HEK293 (cell line): Measurements from ENCODE around the gene POT1.

Experiments
- CTCF ChIA-PET: fragments of 350-600 bp; formaldehyde crosslinking; extraction: SDS; loops from one replicate; lab custom pipeline; 2021; ENCODE audit warnings: antibody characterized with exemption; lab: Yijun Ruan, JAX
- POLR2A ChIA-PET: fragments of 300-600 bp; formaldehyde crosslinking; extraction: SDS; loops from one replicate; lab custom pipeline; 2020; ENCODE audit warnings: antibody characterized with exemption, inconsistent platforms; lab: Yijun Ruan, JAX
- H3K27ac ChIP-seq: fragments of 200-500 bp; sonication (Bioruptor generic); 2 replicates; pipeline ENCODE4 v1.5.1; 2014; ENCODE audit warnings: low read depth, low read length, control low read depth, inconsistent platforms; ENCODE audit errors: extremely low read depth
- H3K36me3 ChIP-seq, 2 experiments: fragments of 200-500 bp in 1 of 2; sonication (Bioruptor generic) in 1 of 2; 1 replicate in 1 of 2; 2 replicates in 1 of 2; pipeline ENCODE4 v1.5.1; 2014 to 2017; ENCODE audit warnings: inconsistent platforms in 2 of 2, low read length in 2 of 2; ENCODE audit not compliant: control insufficient read depth in 2 of 2, insufficient read depth in 1 of 2
- H3K4me1 ChIP-seq: fragments of 200-500 bp; sonication (Bioruptor generic); 2 replicates; pipeline ENCODE4 v1.5.1; 2014; ENCODE audit warnings: mild to moderate bottlenecking, low read length, inconsistent platforms; ENCODE audit not compliant: control insufficient read depth, insufficient read depth
- H3K4me3 ChIP-seq: 2 replicates; pipeline ENCODE4 v1.5.1; 2011; ENCODE audit warnings: low read depth, mild to moderate bottlenecking, control low read depth, low read length, moderate library complexity
- H3K9me3 ChIP-seq: fragments of 200-500 bp; sonication (Bioruptor generic); 2 replicates; pipeline ENCODE4 v1.5.1; 2014; ENCODE audit warnings: low read depth, low read length, inconsistent platforms; ENCODE audit not compliant: control insufficient read depth, insufficient read depth
- ATF2 ChIP-seq: fragments of 450-650 bp; formaldehyde crosslinking; IDR thresholded peaks from 2 replicates; pipeline ENCODE4 v1.5.1; 2016; ENCODE audit warnings: missing biosample characterization, missing genetic modification characterization, low read depth
- BCL11B ChIP-seq: fragments of 450-650 bp; formaldehyde crosslinking; IDR thresholded peaks from 2 replicates; pipeline ENCODE4 v1.5.1; 2016; ENCODE audit warnings: low read depth, missing biosample characterization, missing genetic modification characterization
- HOXA7 ChIP-seq: sonication (generic); formaldehyde crosslinking; IDR thresholded peaks from 2 replicates; pipeline ENCODE4 v1.8.1; 2022; ENCODE audit warnings: missing genetic modification reagents, borderline replicate concordance
- HOXC10 ChIP-seq: sonication (generic); formaldehyde crosslinking; IDR thresholded peaks from 2 replicates; pipeline ENCODE4 v1.8.1; 2023; ENCODE audit warnings: mild to moderate bottlenecking, missing genetic modification reagents
- SP7 ChIP-seq: fragments of 450-650 bp; formaldehyde crosslinking; IDR thresholded peaks from 2 replicates; pipeline ENCODE4 v1.5.1; 2016; ENCODE audit warnings: missing biosample characterization, missing genetic modification characterization
- TCF7L2 ChIP-seq: IDR thresholded peaks from 2 replicates; pipeline ENCODE4 v1.6.1; 2011; ENCODE audit warnings: low read depth, mild to moderate bottlenecking, inconsistent platforms, low read length, moderate library complexity, borderline replicate concordance
- ZEB2 ChIP-seq: fragments of 450-650 bp; formaldehyde crosslinking; IDR thresholded peaks from 2 replicates; pipeline ENCODE4 v1.5.1; 2016; ENCODE audit warnings: missing biosample characterization, missing genetic modification characterization
- ZNF138 ChIP-seq: fragments of 450-650 bp; formaldehyde crosslinking; IDR thresholded peaks from 2 replicates; pipeline ENCODE4 v1.5.1; 2016; ENCODE audit warnings: missing biosample characterization, missing genetic modification characterization, borderline replicate concordance
- ZNF169 ChIP-seq: fragments of 450-650 bp; formaldehyde crosslinking; IDR thresholded peaks from 2 replicates; pipeline ENCODE4 v1.5.1; 2016; ENCODE audit warnings: missing biosample characterization, missing genetic modification characterization
- ZNF174 ChIP-seq: fragments of 450-650 bp; formaldehyde crosslinking; IDR thresholded peaks from 2 replicates; pipeline ENCODE4 v1.5.0; 2017; ENCODE audit warnings: missing biosample characterization, mild to moderate bottlenecking, missing genetic modification characterization
- ZNF19 ChIP-seq: fragments of 450-650 bp; formaldehyde crosslinking; IDR thresholded peaks from 2 replicates; pipeline ENCODE4; 2016; ENCODE audit warnings: missing biosample characterization, missing genetic modification characterization, low read depth
- ZNF223 ChIP-seq: fragments of 450-650 bp; formaldehyde crosslinking; IDR thresholded peaks from 2 replicates; pipeline ENCODE4 v1.5.1; 2016; ENCODE audit warnings: missing biosample characterization, missing genetic modification characterization
- ZNF24 ChIP-seq: fragments of 450-650 bp; formaldehyde crosslinking; IDR thresholded peaks from 2 replicates; pipeline ENCODE4 v1.5.1; 2016; ENCODE audit warnings: missing biosample characterization, missing genetic modification characterization
- ZNF26 ChIP-seq: fragments of 450-650 bp; formaldehyde crosslinking; IDR thresholded peaks from 2 replicates; pipeline ENCODE4 v1.5.1; 2016; ENCODE audit warnings: missing biosample characterization, missing genetic modification characterization
- ZNF280C ChIP-seq: fragments of 450-650 bp; formaldehyde crosslinking; IDR thresholded peaks from 2 replicates; pipeline ENCODE4 v1.5.1; 2016; ENCODE audit warnings: missing biosample characterization, missing genetic modification characterization
- ZNF548 ChIP-seq: fragments of 450-650 bp; formaldehyde crosslinking; IDR thresholded peaks from 2 replicates; pipeline ENCODE4 v1.5.1; 2016; ENCODE audit warnings: missing biosample characterization, missing genetic modification characterization
- ZNF571 ChIP-seq: fragments of 450-650 bp; formaldehyde crosslinking; IDR thresholded peaks from 2 replicates; pipeline ENCODE4 v1.5.0; 2017; ENCODE audit warnings: missing biosample characterization, missing genetic modification characterization
- ZNF610 ChIP-seq: fragments of 450-650 bp; formaldehyde crosslinking; IDR thresholded peaks from 2 replicates; pipeline ENCODE4 v1.5.1; 2016; ENCODE audit warnings: missing biosample characterization, missing genetic modification characterization, borderline replicate concordance
- ZNF645 ChIP-seq: fragments of 450-650 bp; formaldehyde crosslinking; IDR thresholded peaks from 2 replicates; pipeline ENCODE4; 2016; ENCODE audit warnings: missing biosample characterization, missing genetic modification characterization
- ZNF664 ChIP-seq: fragments of 450-650 bp; formaldehyde crosslinking; IDR thresholded peaks from 2 replicates; pipeline ENCODE4 v1.5.1; 2016; ENCODE audit warnings: missing biosample characterization, missing genetic modification characterization
- ZNF701 ChIP-seq: fragments of 450-650 bp; formaldehyde crosslinking; IDR thresholded peaks from 2 replicates; pipeline ENCODE4 v1.5.1; 2016; ENCODE audit warnings: missing biosample characterization, missing genetic modification characterization
- ZNF791 ChIP-seq: fragments of 450-650 bp; formaldehyde crosslinking; IDR thresholded peaks from 2 replicates; pipeline ENCODE4 v1.5.1; 2016; ENCODE audit warnings: missing biosample characterization, missing genetic modification characterization
- ZNF830 ChIP-seq: fragments of 450-650 bp; IDR thresholded peaks from 2 replicates; pipeline ENCODE4 v1.5.0; 2018; ENCODE audit warnings: missing biosample characterization, missing genetic modification characterization, low read depth, mild to moderate bottlenecking, moderate library complexity
- ZNF837 ChIP-seq: fragments of 450-650 bp; formaldehyde crosslinking; IDR thresholded peaks from 2 replicates; pipeline ENCODE4 v1.5.1; 2016; ENCODE audit warnings: missing biosample characterization, missing genetic modification characterization
- ZXDB ChIP-seq: fragments of 450-650 bp; formaldehyde crosslinking; IDR thresholded peaks from 2 replicates; pipeline ENCODE4 v1.5.1; 2016; ENCODE audit warnings: missing biosample characterization, missing genetic modification characterization
- TF ChIP-seq, protein P1 (sequence below): fragments of 450-650 bp; formaldehyde crosslinking; IDR thresholded peaks from 2 replicates; pipeline ENCODE4 v1.5.1; 2017; ENCODE audit warnings: missing biosample characterization, mild to moderate bottlenecking, missing genetic modification characterization, moderate library complexity
- TF ChIP-seq, protein P2 (sequence below): fragments of 450-650 bp; formaldehyde crosslinking; IDR thresholded peaks from 2 replicates; pipeline ENCODE4 v1.5.1; 2017; ENCODE audit warnings: missing biosample characterization, missing genetic modification characterization

Gene POT1

DNA sequence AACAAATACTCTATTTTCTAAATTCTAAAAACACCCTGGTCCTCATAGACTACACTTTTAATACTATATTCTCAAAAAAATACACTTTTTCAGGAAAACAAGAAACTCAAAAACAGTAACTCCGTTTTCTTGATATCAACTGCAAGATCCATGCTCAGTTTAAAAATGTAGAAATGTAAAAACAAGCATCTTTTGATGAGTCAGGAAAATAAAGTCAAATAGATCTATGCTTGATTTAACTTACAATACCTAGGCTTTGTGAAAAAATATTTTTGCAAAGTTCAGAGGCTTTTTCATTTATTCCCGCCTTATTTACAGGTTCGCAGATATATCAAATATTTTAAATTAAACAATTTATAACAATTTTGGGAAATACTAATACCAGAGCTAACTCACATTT lies 33.6 kb downstream of the POT1 start:
- no peak overlapping the region for H3K4me3 ChIP-seq
- no peak overlapping the region for H3K27ac ChIP-seq
- no peaks in the 10 kb centered on the region for H3K9me3 ChIP-seq
- POLR2A ChIA-PET, result no interaction called here
- TF ChIP-seq HOXC10 (CRISPR knock-in tag), result no peak
- TF ChIP-seq ZNF837, result no peak
- no peak for TF ChIP-seq ZNF26 (tag by site-specific recombination)
- TF ChIP-seq TCF7L2, result no peak
- no peak for TF ChIP-seq ZNF701 (tag by site-specific recombination)
- no peak for TF ChIP-seq ZNF664
- TF ChIP-seq ZNF571 (tag by site-specific recombination), result no peak
- no peak for TF ChIP-seq ZNF24 (tag by site-specific recombination)
- no peak for TF ChIP-seq ZNF138 (tag by site-specific recombination)
- TF ChIP-seq ZNF548 (tag by site-specific recombination), result no peak
- no peak for TF ChIP-seq ZNF280C (tag by site-specific recombination)
- TF ChIP-seq ZNF223 (tag by site-specific recombination), result no peak
- no peak for TF ChIP-seq BCL11B
- no peak for TF ChIP-seq ZXDB (tag by site-specific recombination)
- TF ChIP-seq ATF2 (tag by site-specific recombination), result no peak
- CTCF ChIA-PET, result interaction anchor here (0.7 kb wide), 1 partner anchor 45 kb away, joined by 3 read pairs; no protein-coding TSS in a partner anchor
- peaks cover 5 to 9% of the 10 kb centered on the region in 2 experiments; a peak in 2 of 3 replicates for H3K36me3 ChIP-seq
- no peaks in the 10 kb centered on the region for H3K4me1 ChIP-seq

GRCh38 chr7:124893140-124893827 lies 36.3 kb downstream of the POT1 start:
- Histone ChIP-seq H3K36me3 (peaks cover 5 to 17% of the 10 kb centered on the region in 2 experiments; a peak in 2 of 3 replicates), H3K4me3 (no peak overlapping the region), H3K4me1 (no peaks in the 10 kb centered on the region), H3K27ac (no peak overlapping the region), H3K9me3 (no peaks in the 10 kb centered on the region)
- ChIA-PET CTCF (no interaction called here), POLR2A (no interaction called here)
- TF ChIP-seq ZNF610 (tag by site-specific recombination) (no peak), SP7 (tag by site-specific recombination) (no peak), ZNF791 (no peak), ZNF19 (tag by site-specific recombination) (no peak), HOXA7 (CRISPR knock-in tag) (no peak), HOXC10 (CRISPR knock-in tag) (no peak), ZNF830 (tag by site-specific recombination) (no peak), ZNF169 (tag by site-specific recombination) (no peak), ZNF174 (tag by site-specific recombination) (no peak), ZEB2 (tag by site-specific recombination) (no peak), ZNF645 (tag by site-specific recombination) (no peak), TCF7L2 (no peak)
- TF ChIP-seq, protein P1, sequence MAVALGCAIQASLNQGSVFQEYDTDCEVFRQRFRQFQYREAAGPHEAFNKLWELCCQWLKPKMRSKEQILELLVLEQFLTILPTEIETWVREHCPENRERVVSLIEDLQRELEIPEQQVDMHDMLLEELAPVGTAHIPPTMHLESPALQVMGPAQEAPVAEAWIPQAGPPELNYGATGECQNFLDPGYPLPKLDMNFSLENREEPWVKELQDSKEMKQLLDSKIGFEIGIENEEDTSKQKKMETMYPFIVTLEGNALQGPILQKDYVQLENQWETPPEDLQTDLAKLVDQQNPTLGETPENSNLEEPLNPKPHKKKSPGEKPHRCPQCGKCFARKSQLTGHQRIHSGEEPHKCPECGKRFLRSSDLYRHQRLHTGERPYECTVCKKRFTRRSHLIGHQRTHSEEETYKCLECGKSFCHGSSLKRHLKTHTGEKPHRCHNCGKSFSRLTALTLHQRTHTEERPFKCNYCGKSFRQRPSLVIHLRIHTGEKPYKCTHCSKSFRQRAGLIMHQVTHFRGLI (tag by site-specific recombination), result no peak
- TF ChIP-seq, protein P2, sequence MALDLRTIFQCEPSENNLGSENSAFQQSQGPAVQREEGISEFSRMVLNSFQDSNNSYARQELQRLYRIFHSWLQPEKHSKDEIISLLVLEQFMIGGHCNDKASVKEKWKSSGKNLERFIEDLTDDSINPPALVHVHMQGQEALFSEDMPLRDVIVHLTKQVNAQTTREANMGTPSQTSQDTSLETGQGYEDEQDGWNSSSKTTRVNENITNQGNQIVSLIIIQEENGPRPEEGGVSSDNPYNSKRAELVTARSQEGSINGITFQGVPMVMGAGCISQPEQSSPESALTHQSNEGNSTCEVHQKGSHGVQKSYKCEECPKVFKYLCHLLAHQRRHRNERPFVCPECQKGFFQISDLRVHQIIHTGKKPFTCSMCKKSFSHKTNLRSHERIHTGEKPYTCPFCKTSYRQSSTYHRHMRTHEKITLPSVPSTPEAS, result no peak
